Thyroid gland (tissue), 4 donors: ENCODE results near the gene RELL2. TPM values are rescaled to one million over a fixed set of nuclear protein-coding genes. Genes with fewer than 3 reads are reported as not detected.
A peak's percentile ranks its signal among the peaks of the same experiment; 100 is the strongest.

Experiments
- DNase-seq, 2 donors: peaks; one replicate each; pipeline ENCODE4 v3.0.0-alpha.2; 2019
- H3K27ac ChIP-seq, 3 donors: fragments of 200-600 bp; sonication (generic); 1 replicate in 2 of 3; 2 replicates in 1 of 3; pipeline ENCODE4 v1.5.1; 2016 to 2019; ENCODE audit warnings: mild to moderate bottlenecking in 1 of 3, moderate library complexity in 1 of 3
- H3K27me3 ChIP-seq: fragments of 200-600 bp; sonication (generic); one replicate; pipeline ENCODE4 v1.5.1; 2019
- H3K36me3 ChIP-seq, 2 donors: fragments of 200-600 bp; sonication (generic); one replicate each; pipeline ENCODE4 v1.5.1; 2016 to 2019
- H3K4me1 ChIP-seq, 2 donors: fragments of 200-600 bp; sonication (generic); one replicate each; pipeline ENCODE4 v1.5.1; 2017 to 2019
- H3K4me3 ChIP-seq, 3 donors: fragments of 200-600 bp; sonication (generic); replicated peaks in 1 of 3; 1 replicate in 2 of 3; 2 replicates in 1 of 3; pipeline ENCODE4 v1.5.1; 2016; ENCODE audit warnings: mild to moderate bottlenecking in 1 of 3
- H3K9me3 ChIP-seq: fragments of 200-600 bp; sonication (generic); one replicate; pipeline ENCODE4 v1.5.1; 2017
- POLR2A ChIP-seq, 2 donors: fragments of 450-650 bp; IDR thresholded peaks; one replicate each; pipeline ENCODE4 v1.6.1; 2017; ENCODE audit warnings: antibody characterized with exemption in 2 of 2, mild to moderate bottlenecking in 2 of 2, moderate library complexity in 1 of 2
- WGBS, 2 donors: methylation state at CpG; one replicate each; pipeline ENCODE4 v1.1.5; 2017; 5-methylcytosine and 5-hydroxymethylcytosine counted together
- intact Hi-C: fragments of 100-400 bp; cut with DNase I; formaldehyde crosslinking; loops from one replicate; pipeline ENCODE4 v1.15.1; 2023
- total RNA-seq, 4 donors: library from RNA; depleted of rRNA; stranded (reverse); fragments of >200 nt; gene quantifications; one replicate each; pipeline ENCODE4 v1.2.3, GENCODE V29; 2016
- TF ChIP-seq, protein P1 (sequence below), 6 experiments: fragments of 200-600 bp in 3 of 6; fragments of 450-650 bp in 3 of 6; sonication (generic) in 3 of 6; IDR thresholded peaks; one replicate each; pipeline ENCODE4 v1.5.1; 2016 to 2019; ENCODE audit warnings: antibody characterized with exemption in 6 of 6, mild to moderate bottlenecking in 2 of 6, inconsistent platforms in 1 of 6, moderate library complexity in 1 of 6

RELL2 gene
- total RNA-seq, 4 donors from 2014 or later, result 2.4 to 5.7 (median 4.6) TPM

DNA sequence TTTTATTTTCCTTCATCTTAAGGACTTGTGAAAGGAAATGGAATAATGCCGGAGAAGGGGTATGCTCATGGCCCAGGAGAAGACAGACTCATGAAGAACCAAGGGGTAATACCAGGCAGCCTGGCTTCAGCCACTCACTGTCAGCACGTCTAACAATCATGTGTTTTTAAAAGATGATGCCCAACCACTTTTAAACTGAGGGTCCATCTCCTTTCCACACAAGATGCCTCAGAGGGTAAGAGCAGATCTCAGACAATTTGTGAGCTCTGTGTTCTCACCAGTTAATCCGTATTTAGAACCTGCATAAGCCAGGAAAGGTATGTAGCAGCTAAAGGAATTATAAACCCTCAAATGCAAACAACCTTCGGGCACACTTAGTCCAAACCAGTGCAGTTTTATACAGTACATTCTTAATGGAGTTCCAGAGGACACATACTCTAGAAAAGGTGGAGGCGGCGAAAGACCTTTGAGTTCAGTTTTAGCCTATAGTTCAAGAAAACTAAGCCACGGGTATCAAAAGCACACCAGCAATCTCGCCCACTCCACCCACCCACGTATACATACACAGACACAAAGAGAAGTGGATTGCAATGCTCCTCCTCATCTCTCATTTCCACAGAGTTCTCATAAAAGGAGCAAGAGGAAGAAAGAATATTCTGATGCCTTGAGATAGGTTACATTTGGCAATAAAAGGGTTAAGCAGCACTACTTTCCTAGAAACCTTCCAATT, 20.6 kb upstream of the RELL2 start:
- intact Hi-C loops, result no loop called here

DNA sequence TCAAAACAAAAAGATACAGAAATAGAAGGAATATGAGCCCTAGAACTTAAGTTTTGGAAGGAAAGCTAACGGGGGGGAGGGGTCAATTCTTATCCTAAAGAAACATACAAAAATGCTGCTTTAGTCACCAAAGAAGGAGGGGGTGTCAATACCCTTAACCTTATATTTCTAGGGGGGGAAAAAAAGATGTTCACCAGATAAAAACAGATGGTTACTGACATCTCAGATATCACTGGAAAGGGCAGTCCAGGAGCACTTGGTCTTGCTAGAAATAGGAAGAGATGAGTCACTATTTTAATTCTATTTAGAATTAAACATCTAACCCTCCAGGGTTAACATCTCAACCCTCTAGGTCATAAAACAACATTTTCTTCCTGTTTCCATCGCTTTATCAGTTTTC, 19.7 kb upstream of the RELL2 start:
- WGBS, 2 donors, result 31 to 33% methylated on average over 2 of the region's 2 CpGs
- H3K36me3 ChIP-seq, result peaks cover 13 to 14% of the 10 kb centered on the region in 2 donors
- H3K27me3 ChIP-seq, result no peaks in the 10 kb centered on the region
- no peak for TF ChIP-seq POLR2A (IDR thresholded peaks at IDR 0.05)
- TF ChIP-seq, protein P1, sequence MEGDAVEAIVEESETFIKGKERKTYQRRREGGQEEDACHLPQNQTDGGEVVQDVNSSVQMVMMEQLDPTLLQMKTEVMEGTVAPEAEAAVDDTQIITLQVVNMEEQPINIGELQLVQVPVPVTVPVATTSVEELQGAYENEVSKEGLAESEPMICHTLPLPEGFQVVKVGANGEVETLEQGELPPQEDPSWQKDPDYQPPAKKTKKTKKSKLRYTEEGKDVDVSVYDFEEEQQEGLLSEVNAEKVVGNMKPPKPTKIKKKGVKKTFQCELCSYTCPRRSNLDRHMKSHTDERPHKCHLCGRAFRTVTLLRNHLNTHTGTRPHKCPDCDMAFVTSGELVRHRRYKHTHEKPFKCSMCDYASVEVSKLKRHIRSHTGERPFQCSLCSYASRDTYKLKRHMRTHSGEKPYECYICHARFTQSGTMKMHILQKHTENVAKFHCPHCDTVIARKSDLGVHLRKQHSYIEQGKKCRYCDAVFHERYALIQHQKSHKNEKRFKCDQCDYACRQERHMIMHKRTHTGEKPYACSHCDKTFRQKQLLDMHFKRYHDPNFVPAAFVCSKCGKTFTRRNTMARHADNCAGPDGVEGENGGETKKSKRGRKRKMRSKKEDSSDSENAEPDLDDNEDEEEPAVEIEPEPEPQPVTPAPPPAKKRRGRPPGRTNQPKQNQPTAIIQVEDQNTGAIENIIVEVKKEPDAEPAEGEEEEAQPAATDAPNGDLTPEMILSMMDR (IDR thresholded peaks at IDR 0.05), result no peak
- peak overlapping the region; percentile 94 to 98 (median 95) for H3K27ac ChIP-seq
- no peaks in the 10 kb centered on the region for H3K9me3 ChIP-seq
- peaks cover 24 to 31% of the 10 kb centered on the region in 2 donors for H3K4me1 ChIP-seq
- H3K4me3 ChIP-seq, result peak overlapping the region in 1 of 3 donors; percentile 82
- DNase-seq, result no peak
- intact Hi-C loops, result no loop called here

More for the DNA sequence above, 20.6 kb upstream of the RELL2 start:
- Histone ChIP-seq H3K27me3 (no peaks in the 10 kb centered on the region), H3K9me3 (no peaks in the 10 kb centered on the region), H3K27ac (peak overlapping the region; percentile 94 to 98 (median 95)), H3K4me3 (no peak overlapping the region), H3K4me1 (peaks cover 24 to 31% of the 10 kb centered on the region in 2 donors), H3K36me3 (peaks cover 3 to 9% of the 10 kb centered on the region in 2 donors)
- TF ChIP-seq, protein P1 (IDR thresholded peaks at IDR 0.05), result no peak
- no peak for TF ChIP-seq POLR2A (IDR thresholded peaks at IDR 0.05)
- WGBS, 2 donors, result 61 to 63% methylated on average over 9 of the region's 9 CpGs
- DNase-seq, result no peak

DNA sequence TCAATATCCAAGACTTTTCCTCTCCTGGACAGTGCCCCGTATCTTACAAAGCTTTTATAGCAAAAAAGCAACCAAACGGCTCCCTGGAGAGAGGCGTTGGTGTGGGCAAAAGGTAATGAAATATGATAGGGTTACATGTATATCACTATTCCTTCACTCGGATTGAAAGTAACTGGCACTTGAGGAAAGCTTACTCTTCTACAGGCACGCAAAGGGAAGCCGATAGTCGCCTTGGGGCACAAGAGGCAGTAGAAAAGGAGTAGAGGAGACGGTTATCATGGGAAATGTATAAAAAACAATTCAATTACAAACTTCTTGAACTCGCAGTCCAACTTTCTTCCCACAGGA, 19.1 kb upstream of the RELL2 start:
- Histone ChIP-seq H3K4me3 (peak overlapping the region in 2 of 3 donors; percentile 82 to 89), H3K36me3 (peaks cover 13 to 16% of the 10 kb centered on the region in 2 donors), H3K27me3 (no peaks in the 10 kb centered on the region), H3K4me1 (peaks cover 24 to 31% of the 10 kb centered on the region in 2 donors), H3K27ac (peak overlapping the region; percentile 94 to 98 (median 95)), H3K9me3 (no peaks in the 10 kb centered on the region)
- TF ChIP-seq POLR2A (IDR thresholded peaks at IDR 0.05), result no peak
- TF ChIP-seq, protein P1 (IDR thresholded peaks at IDR 0.05), result no peak
- peak; percentile 12 to 20 for DNase-seq
- 3 to 5% methylated on average over 9 of the region's 9 CpGs for WGBS, 2 donors
- intact Hi-C loops, result no loop called here

DNA sequence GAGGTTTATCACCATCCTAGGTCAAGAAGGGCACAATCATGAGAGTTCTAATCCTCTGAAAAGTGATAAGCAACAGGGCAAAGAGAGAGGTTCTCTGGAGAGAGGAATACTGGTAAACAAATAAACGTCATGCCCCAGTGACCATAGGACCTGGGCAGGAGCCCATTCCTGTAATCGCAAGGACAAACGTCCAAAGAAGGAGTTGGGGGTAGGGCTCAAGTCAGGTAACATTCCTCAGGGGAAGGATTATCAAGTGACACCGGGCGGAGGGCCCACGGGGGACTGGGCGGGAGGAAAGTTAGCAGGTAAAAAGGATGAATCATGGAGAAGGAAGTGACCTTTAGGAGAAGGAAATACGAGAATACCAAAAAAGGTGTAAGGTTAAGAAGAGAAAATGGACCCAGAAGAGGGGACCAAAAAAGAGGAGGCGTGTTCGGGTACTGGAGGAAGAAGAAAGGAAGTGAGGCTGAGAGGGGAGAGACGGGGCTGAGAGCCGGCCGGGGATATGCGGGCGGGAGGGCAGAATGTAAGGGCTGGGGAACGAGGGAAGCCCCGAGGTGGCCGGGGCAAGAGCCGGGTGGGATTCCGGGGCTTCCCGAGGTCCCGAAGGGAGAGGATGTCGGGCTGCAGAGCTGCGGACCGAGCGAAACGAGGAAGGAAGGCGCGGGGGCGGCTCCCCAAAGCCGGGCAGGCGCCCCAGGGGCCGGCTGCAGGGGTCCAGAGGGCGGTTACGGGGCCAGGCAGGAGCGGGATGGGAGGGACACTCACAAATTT, 18.6 kb upstream of the RELL2 start:
- TF ChIP-seq POLR2A (IDR thresholded peaks at IDR 0.05), result peak in 1 of 2 donors; percentile 40
- TF ChIP-seq, protein P1 (IDR thresholded peaks at IDR 0.05), result no peak
- Histone ChIP-seq H3K27me3 (no peaks in the 10 kb centered on the region), H3K36me3 (peaks cover 15 to 21% of the 10 kb centered on the region in 2 donors), H3K4me3 (peak overlapping the region; percentile 78 to 89 (median 82)), H3K4me1 (peaks cover 24 to 31% of the 10 kb centered on the region in 2 donors), H3K9me3 (no peaks in the 10 kb centered on the region), H3K27ac (peak overlapping the region; percentile 94 to 98 (median 95))
- 1% methylated on average over 33 to 35 of the region's 36 CpGs for WGBS, 2 donors
- intact Hi-C loops, result no loop called here
- peak; percentile 89 to 93 for DNase-seq
